ENCODE data around the gene AHR. TPM values are rescaled to one million over a fixed set of nuclear protein-coding genes. Genes with fewer than 3 reads are reported as not detected.

The AHR gene
- total RNA-seq, 1 experiment from 2014 or later, result 99.1 TPM

DNA sequence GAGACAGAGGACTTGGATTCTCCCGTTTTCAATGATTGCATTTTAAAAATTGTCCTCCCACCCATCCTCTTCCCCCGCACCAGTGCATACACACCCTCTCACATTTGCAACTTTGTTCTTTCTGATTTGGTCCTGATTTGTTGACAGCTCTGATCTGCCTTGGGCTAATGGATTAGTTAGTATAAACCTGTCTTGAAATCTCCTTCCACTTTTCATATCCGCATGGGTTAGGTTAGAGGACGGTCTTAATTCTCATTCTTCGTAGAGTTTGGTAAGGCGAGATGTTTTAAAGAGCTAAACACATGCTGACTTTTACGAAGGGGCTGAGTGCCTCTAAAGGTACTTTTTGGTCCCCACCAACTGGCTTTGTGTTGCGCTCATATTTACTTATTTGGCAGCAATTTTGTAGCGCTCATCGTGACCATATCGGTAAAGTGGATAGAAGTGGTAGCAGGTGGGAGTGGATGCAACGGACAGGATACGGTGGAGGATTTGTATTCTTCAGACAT, 1.1 kb downstream of the AHR start:
- Mint-ChIP-seq H3K27me3 (ENCODE audit: insufficient read depth, unreplicated experiment) (no peaks in the 10 kb centered on the region), H3K9me3 (ENCODE audit: unreplicated experiment) (peaks cover 7% of the 10 kb centered on the region), H3K36me3 (ENCODE audit: insufficient read depth, unreplicated experiment) (peaks cover 6% of the 10 kb centered on the region), H3K27ac (ENCODE audit: low read depth, unreplicated experiment) (peak overlapping the region; percentile 78), H3K4me3 (ENCODE audit: unreplicated experiment) (peak overlapping the region; percentile 88), H3K4me1 (ENCODE audit: insufficient read depth, unreplicated experiment) (peaks cover 27% of the 10 kb centered on the region)
- TF ChIP-seq, protein P1, sequence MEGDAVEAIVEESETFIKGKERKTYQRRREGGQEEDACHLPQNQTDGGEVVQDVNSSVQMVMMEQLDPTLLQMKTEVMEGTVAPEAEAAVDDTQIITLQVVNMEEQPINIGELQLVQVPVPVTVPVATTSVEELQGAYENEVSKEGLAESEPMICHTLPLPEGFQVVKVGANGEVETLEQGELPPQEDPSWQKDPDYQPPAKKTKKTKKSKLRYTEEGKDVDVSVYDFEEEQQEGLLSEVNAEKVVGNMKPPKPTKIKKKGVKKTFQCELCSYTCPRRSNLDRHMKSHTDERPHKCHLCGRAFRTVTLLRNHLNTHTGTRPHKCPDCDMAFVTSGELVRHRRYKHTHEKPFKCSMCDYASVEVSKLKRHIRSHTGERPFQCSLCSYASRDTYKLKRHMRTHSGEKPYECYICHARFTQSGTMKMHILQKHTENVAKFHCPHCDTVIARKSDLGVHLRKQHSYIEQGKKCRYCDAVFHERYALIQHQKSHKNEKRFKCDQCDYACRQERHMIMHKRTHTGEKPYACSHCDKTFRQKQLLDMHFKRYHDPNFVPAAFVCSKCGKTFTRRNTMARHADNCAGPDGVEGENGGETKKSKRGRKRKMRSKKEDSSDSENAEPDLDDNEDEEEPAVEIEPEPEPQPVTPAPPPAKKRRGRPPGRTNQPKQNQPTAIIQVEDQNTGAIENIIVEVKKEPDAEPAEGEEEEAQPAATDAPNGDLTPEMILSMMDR (IDR thresholded peaks at IDR 0.05; ENCODE audit: unreplicated experiment), result no peak
- TSS peak; percentile 39 for BruUV-seq (replicated peaks)
- ChIA-PET CTCF (interaction anchor here (0.7 to 2.0 kb wide), 8 partner anchors 50 to 498 kb away, joined by 3 to 8 read pairs (median 5); no protein-coding TSS in a partner anchor), POLR2A (interaction anchor here (0.6 to 5.1 kb wide), 24 partner anchors 67 to 654 kb away, joined by 3 to 69 read pairs (median 4); partner anchors contain the start of genes AGR2 and ANKMY2)
- intact Hi-C loops (cut with micrococcal nuclease), result loop anchor here (1.0 to 2.0 kb wide), 5 partner anchors 65 to 408 kb away; no protein-coding TSS in a partner anchor
- peak; percentile 47 for DNase-seq (ENCODE audit: unreplicated experiment)

DNA sequence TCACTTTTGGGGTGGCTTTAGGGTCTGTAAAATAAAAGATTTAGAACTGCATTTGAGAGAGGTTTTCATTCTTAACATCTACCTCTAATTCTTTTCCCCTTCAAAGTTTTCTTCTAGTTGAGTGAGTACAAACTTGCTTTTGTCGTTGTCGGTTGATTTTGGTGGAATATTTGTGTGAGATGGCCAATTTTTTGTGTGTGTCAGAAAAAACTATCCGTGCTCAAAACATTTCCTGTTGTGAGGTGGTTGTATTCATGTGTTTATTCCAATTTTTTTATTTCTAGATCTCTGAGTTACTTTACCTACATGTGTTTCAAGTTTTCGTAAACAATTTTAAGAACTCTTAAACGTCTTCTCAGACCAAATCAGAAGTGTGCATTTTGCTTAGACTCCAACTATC, 1.6 kb downstream of the AHR start:
- TF ChIP-seq, protein P1 (IDR thresholded peaks at IDR 0.05; ENCODE audit: unreplicated experiment), result no peak
- no peaks in the 10 kb centered on the region for H3K27me3 Mint-ChIP-seq (ENCODE audit: insufficient read depth, unreplicated experiment)
- POLR2A ChIA-PET, result interaction anchor here (0.6 to 5.1 kb wide), 21 partner anchors 68 to 655 kb away, joined by 3 to 69 read pairs (median 4); partner anchors contain the start of genes AGR2 and ANKMY2
- intact Hi-C loops (cut with micrococcal nuclease), result loop anchor here (2.0 to 10.0 kb wide), 5 partner anchors 291 to 1042 kb away; partner anchors contain the start of gene SNX13
- H3K36me3 Mint-ChIP-seq (ENCODE audit: insufficient read depth, unreplicated experiment), result peaks cover 6% of the 10 kb centered on the region
- no peak for DNase-seq (ENCODE audit: unreplicated experiment)
- H3K9me3 Mint-ChIP-seq (ENCODE audit: unreplicated experiment), result peaks cover 7% of the 10 kb centered on the region
- CTCF ChIA-PET, result interaction anchor here (0.7 to 2.0 kb wide), 5 partner anchors 51 to 321 kb away, joined by 3 to 8 read pairs (median 6); no protein-coding TSS in a partner anchor
- peaks cover 31% of the 10 kb centered on the region for H3K4me1 Mint-ChIP-seq (ENCODE audit: insufficient read depth, unreplicated experiment)
- BruUV-seq (replicated peaks), result no TSS peak
- peak overlapping the region; percentile 78 for H3K27ac Mint-ChIP-seq (ENCODE audit: low read depth, unreplicated experiment)
- H3K4me3 Mint-ChIP-seq (ENCODE audit: unreplicated experiment), result peak overlapping the region; percentile 88

DNA sequence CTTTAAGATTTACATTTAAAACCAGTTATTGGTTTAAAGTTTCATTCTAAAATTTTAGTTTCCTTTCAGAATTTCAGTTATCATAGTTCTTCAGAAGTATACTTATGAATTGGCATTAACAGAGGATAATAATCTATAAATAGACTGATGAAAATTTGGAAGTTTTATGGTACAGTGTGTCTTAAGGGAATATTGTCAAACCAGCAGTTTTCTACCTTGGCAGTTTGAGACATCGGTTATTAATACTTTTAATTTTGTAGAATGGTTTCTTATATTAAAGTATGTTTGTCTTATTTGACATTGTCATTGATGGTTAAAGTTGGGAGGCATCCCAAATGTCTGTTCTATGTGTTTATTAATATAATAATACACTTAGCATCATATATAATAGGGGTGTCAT, 2.0 kb downstream of the AHR start:
- CTCF ChIA-PET, result interaction anchor here (1.0 to 3.0 kb wide), 5 partner anchors 232 to 323 kb away, joined by 4 to 25 read pairs (median 15); no protein-coding TSS in a partner anchor
- peak overlapping the region; percentile 88 for H3K4me3 Mint-ChIP-seq (ENCODE audit: unreplicated experiment)
- DNase-seq (ENCODE audit: unreplicated experiment), result no peak
- no TSS peak for BruUV-seq (replicated peaks)
- peaks cover 6% of the 10 kb centered on the region for H3K36me3 Mint-ChIP-seq (ENCODE audit: insufficient read depth, unreplicated experiment)
- intact Hi-C loops (cut with micrococcal nuclease), result loop anchor here (2.0 to 10.0 kb wide), 5 partner anchors 292 to 1042 kb away; partner anchors contain the start of gene SNX13
- H3K9me3 Mint-ChIP-seq (ENCODE audit: unreplicated experiment), result peaks cover 7% of the 10 kb centered on the region
- TF ChIP-seq, protein P1 (IDR thresholded peaks at IDR 0.05; ENCODE audit: unreplicated experiment), result no peak
- peaks cover 36% of the 10 kb centered on the region for H3K4me1 Mint-ChIP-seq (ENCODE audit: insufficient read depth, unreplicated experiment)
- H3K27ac Mint-ChIP-seq (ENCODE audit: low read depth, unreplicated experiment), result peak overlapping the region; percentile 78
- no peaks in the 10 kb centered on the region for H3K27me3 Mint-ChIP-seq (ENCODE audit: insufficient read depth, unreplicated experiment)
- POLR2A ChIA-PET, result interaction anchor here (0.6 to 5.1 kb wide), 13 partner anchors 71 to 496 kb away, joined by 3 to 69 read pairs (median 14); partner anchors contain the start of gene AGR2
